ENCODE results near the gene EIF5A. TPM values are rescaled to one million over a fixed set of nuclear protein-coding genes. Genes with fewer than 3 reads are reported as not detected.

EIF5A gene
- total RNA-seq, 3 donors from 2014 or later: 151 to 172 (median 163) TPM

- Histone ChIP-seq H3K4me3 (peak overlapping the region; percentile 38 to 80 (median 69)), H3K9me3 (no peaks in the 10 kb centered on the region), H3K36me3 (no peaks in the 10 kb centered on the region), H3K27ac (peak overlapping the region; percentile 93 to 96), H3K27me3 (peaks cover 5 to 12% of the 10 kb centered on the region in 2 donors), H3K4me1 (peaks cover 0 to 6% of the 10 kb centered on the region in 2 donors)
- DNase-seq (ENCODE audit: low spot score in 2 of 2): peak; percentile 60 to 86
- peak in 2 of 3 donors; percentile 41 to 54 for TF ChIP-seq POLR2AphosphoS5 (IDR thresholded peaks at IDR 0.05)
- no peak for TF ChIP-seq CTCF (IDR thresholded peaks at IDR 0.05)
- TF ChIP-seq POLR2A (IDR thresholded peaks at IDR 0.05): no peak
- intact Hi-C loops (cut with DNase I; ENCODE audit: low total_unique reads): no loop called here
Observed at GRCh38 chr17:7260651-7261378, 46.6 kb upstream of the EIF5A start.

GRCh38 chr17:7261379-7262191 is 45.8 kb upstream of the EIF5A start:
- intact Hi-C loops (cut with DNase I; ENCODE audit: low total_unique reads): loop anchor here (2.0 kb wide), 1 partner anchor 45 kb away; the partner anchor contains the start of gene EIF5A
- peak overlapping the region; percentile 93 to 96 for H3K27ac ChIP-seq
- H3K36me3 ChIP-seq: no peaks in the 10 kb centered on the region
- TF ChIP-seq POLR2AphosphoS5 (IDR thresholded peaks at IDR 0.05) (peak in 1 of 3 donors; percentile 19), CTCF (IDR thresholded peaks at IDR 0.05) (no peak)
- peaks cover 5 to 12% of the 10 kb centered on the region in 2 donors for H3K27me3 ChIP-seq
- H3K4me1 ChIP-seq: peaks cover 0 to 6% of the 10 kb centered on the region in 2 donors
- H3K4me3 ChIP-seq: peak overlapping the region; percentile 38 to 80 (median 69)
- H3K9me3 ChIP-seq: no peaks in the 10 kb centered on the region
- DNase-seq (ENCODE audit: low spot score in 2 of 2): no peak

- intact Hi-C loops (cut with DNase I; ENCODE audit: low total_unique reads): loop anchor here (2.0 kb wide), 1 partner anchor 44 kb away; the partner anchor contains the start of gene EIF5A
- peak; percentile 93 to 95 for DNase-seq (ENCODE audit: low spot score in 2 of 2)
- H3K27me3 ChIP-seq: peaks cover 5 to 12% of the 10 kb centered on the region in 2 donors
- H3K27ac ChIP-seq: peak within 1 kb of the TSS; percentile 93 to 96
- TF ChIP-seq CTCF (IDR thresholded peaks at IDR 0.05) (peak; percentile 16 to 28 (median 18)), POLR2AphosphoS5 (IDR thresholded peaks at IDR 0.05) (peak; percentile 78 to 93 (median 89)), POLR2A (IDR thresholded peaks at IDR 0.05) (peak; percentile 76)
- H3K36me3 ChIP-seq: no peaks in the 10 kb centered on the region
- H3K4me3 ChIP-seq: peak within 1 kb of the TSS; percentile 38 to 80 (median 69)
- peaks cover 0 to 6% of the 10 kb centered on the region in 2 donors for H3K4me1 ChIP-seq
- no peaks in the 10 kb centered on the region for H3K9me3 ChIP-seq
Observed at GRCh38 chr17:7262192-7262934, 45.1 kb upstream of the EIF5A start, which contains the start of gene CLDN7. TSS of gene CLDN7 (minus strand) at chr17:7262478. CDS start at chr17:7262043, 435 bp downstream.

- Histone ChIP-seq H3K4me3 (peak overlapping the region; percentile 27 to 80 (median 69)), H3K36me3 (no peaks in the 10 kb centered on the region), H3K9me3 (no peaks in the 10 kb centered on the region), H3K27ac (peak overlapping the region; percentile 93 to 96), H3K27me3 (peaks cover 5 to 12% of the 10 kb centered on the region in 2 donors), H3K4me1 (peaks cover 0 to 6% of the 10 kb centered on the region in 2 donors)
- DNase-seq (ENCODE audit: low spot score in 2 of 2): peak; percentile 70 to 80
- TF ChIP-seq POLR2A (IDR thresholded peaks at IDR 0.05) (no peak), POLR2AphosphoS5 (IDR thresholded peaks at IDR 0.05) (no peak), CTCF (IDR thresholded peaks at IDR 0.05) (no peak)
- intact Hi-C loops (cut with DNase I; ENCODE audit: low total_unique reads): loop anchor here (2.0 kb wide), 1 partner anchor 44 kb away; the partner anchor contains the start of gene EIF5A
Observed at GRCh38 chr17:7262935-7263800, 44.3 kb upstream of the EIF5A start.

Measured in breast epithelium (tissue), 4 donors.